HepG2 (cell line): ENCODE data around the gene SHISAL2B. TPM values are rescaled to one million over a fixed set of nuclear protein-coding genes. Genes with fewer than 3 reads are reported as not detected.

ENCODE experiments used
- ATAC-seq: fragments of 200-7000 bp; cut with Tn5 transposase; 3 replicates; pipeline ENCODE4 v1.9.1; 2020; ENCODE audit warnings: mild to moderate bottlenecking, moderate library complexity
- BruUV-seq: library from RNA; stranded (reverse); fragments of 400-500 nt; replicated peaks from 2 replicates; lab custom pipeline; 2021; lab: Mats Ljungman, UMichigan
- CTCF ChIA-PET: fragments of 300-600 bp; formaldehyde crosslinking; extraction: SDS; loops from one replicate; lab custom pipeline; 2021; ENCODE audit warnings: low total read pairs, inconsistent platforms, low intra/inter-chr PET ratio; lab: Yijun Ruan, JAX
- POLR2A ChIA-PET: fragments of 350-600 bp; sonication (Branson Sonifier 250); formaldehyde crosslinking; loops from one replicate; lab custom pipeline; 2020; ENCODE audit warnings: antibody characterized with exemption, inconsistent platforms; lab: Yijun Ruan, JAX
- DNase-seq: peaks from one replicate; pipeline ENCODE4 v3.0.0-alpha.2; 2015; ENCODE audit warnings: low spot score
- FAIRE-seq: peaks from 3 replicates; lab custom pipeline; 2011; peaks lifted over from hg19 to GRCh38; lab: Jason Lieb, UNC
- H2AFZ ChIP-seq: one replicate; pipeline ENCODE4 v1.6.1; 2011; ENCODE audit warnings: low read length, inconsistent platforms
- H3K27ac ChIP-seq: fragments of 300-600 bp; 3 replicates; pipeline ENCODE4 v1.8.0; 2011; ENCODE audit warnings: mixed run types, mild to moderate bottlenecking, mixed read lengths, low read length, inconsistent platforms; ENCODE audit not compliant: insufficient read depth; ENCODE audit errors: extremely low read length
- H3K27me3 ChIP-seq, 2 experiments: fragments of 200-600 bp in 1 of 2; 2 replicates in 1 of 2; 3 replicates in 1 of 2; pipeline versions ENCODE4 v1.6.0 to v1.8.0; 2011; ENCODE audit warnings: low read length in 2 of 2, mild to moderate bottlenecking in 2 of 2, moderate library complexity in 2 of 2, inconsistent platforms in 1 of 2; ENCODE audit not compliant: insufficient read depth in 2 of 2, control insufficient read depth in 1 of 2
- H3K36me3 ChIP-seq, 2 experiments: fragments of 200-600 bp in 1 of 2; replicated peaks in 1 of 2; 2 replicates in 1 of 2; 3 replicates in 1 of 2; pipeline versions ENCODE4 v1.5.1 to v1.8.0; 2011; ENCODE audit warnings: low read length in 2 of 2, inconsistent platforms in 1 of 2; ENCODE audit not compliant: insufficient read depth in 2 of 2, control insufficient read depth in 1 of 2
- H3K4me1 ChIP-seq: 2 replicates; pipeline ENCODE4 v1.5.1; 2012; ENCODE audit warnings: low read length, inconsistent platforms; ENCODE audit not compliant: insufficient read depth
- H3K4me2 ChIP-seq: 2 replicates; pipeline ENCODE4 v1.6.0; 2011; ENCODE audit warnings: low read depth, low read length, inconsistent platforms
- H3K4me3 ChIP-seq, 3 experiments: fragments of 200-600 bp in 1 of 3; sonication (generic), shearing (Covaris generic) in 1 of 3; replicated peaks in 1 of 3; 2 replicates each; pipeline ENCODE4 v1.5.1; 2011 to 2016; ENCODE audit warnings: low read length in 3 of 3, inconsistent platforms in 2 of 3, low read depth in 2 of 3, mild to moderate bottlenecking in 2 of 3, control low read depth in 1 of 3, mixed read lengths in 1 of 3; ENCODE audit not compliant: insufficient read depth in 1 of 3
- H3K79me2 ChIP-seq: one replicate; pipeline ENCODE4 v1.6.1; 2011; ENCODE audit warnings: low read length, inconsistent platforms; ENCODE audit not compliant: insufficient read depth
- H3K9ac ChIP-seq: 2 replicates; pipeline ENCODE4 v1.6.0; 2011; ENCODE audit warnings: mild to moderate bottlenecking, low read depth, low read length, inconsistent platforms; ENCODE audit not compliant: insufficient read depth
- H3K9me3 ChIP-seq: 2 replicates; pipeline ENCODE4 v1.5.1; 2012; ENCODE audit warnings: mild to moderate bottlenecking, low read length
- H4K20me1 ChIP-seq: 2 replicates; pipeline ENCODE4 v1.6.0; 2011; ENCODE audit warnings: inconsistent platforms, mild to moderate bottlenecking, low read length, moderate library complexity; ENCODE audit not compliant: insufficient read depth
- ARNT2 ChIP-seq: sonication (generic); formaldehyde crosslinking; IDR thresholded peaks from 2 replicates; pipeline ENCODE4 v1.8.0; 2022; ENCODE audit warnings: mild to moderate bottlenecking, low read depth, missing genetic modification reagents, moderate library complexity
- DMTF1 ChIP-seq: sonication (generic); formaldehyde crosslinking; IDR thresholded peaks from 2 replicates; pipeline ENCODE4 v1.4.0; 2020; ENCODE audit warnings: mild to moderate bottlenecking, missing genetic modification reagents
- GPN1 ChIP-seq: sonication (generic); formaldehyde crosslinking; IDR thresholded peaks from 2 replicates; pipeline ENCODE4 v1.5.1; 2020; ENCODE audit warnings: missing genetic modification reagents, borderline replicate concordance
- NFE2L2 ChIP-seq: fragments of 150-350 bp; IDR thresholded peaks from 2 replicates; pipeline ENCODE4 v1.6.1; 2014; ENCODE audit warnings: low read length
- NR2F1 ChIP-seq, 2 experiments: fragments of 450-650 bp in 1 of 2; formaldehyde crosslinking in 1 of 2; IDR thresholded peaks; 2 replicates each; pipeline versions ENCODE4 v1.5.0 to v1.6.1; 2016 to 2020; ENCODE audit warnings: mild to moderate bottlenecking in 1 of 2, missing compliant biosample characterization in 1 of 2, missing genetic modification reagents in 1 of 2, moderate library complexity in 1 of 2
- TCF12 ChIP-seq, 2 experiments: fragments of 450-650 bp in 1 of 2; sonication (generic) in 1 of 2; formaldehyde crosslinking in 1 of 2; IDR thresholded peaks; 2 replicates each; pipeline versions ENCODE4 v1.6.1 to v1.8.0; 2017 to 2022; ENCODE audit warnings: antibody characterized with exemption in 1 of 2, mild to moderate bottlenecking in 1 of 2, missing genetic modification reagents in 1 of 2, moderate library complexity in 1 of 2
- TCF7 ChIP-seq: sonication (generic); IDR thresholded peaks from 2 replicates; pipeline ENCODE4 v1.6.1; 2016; ENCODE audit warnings: antibody characterized with exemption, low read depth
- TP53 ChIP-seq: sonication (generic); formaldehyde crosslinking; conservative IDR thresholded peaks from 2 replicates; pipeline ENCODE4 v1.4.0; 2020; ENCODE audit warnings: missing genetic modification reagents
- UBTF ChIP-seq: sonication (generic); formaldehyde crosslinking; IDR thresholded peaks from 2 replicates; pipeline ENCODE4 v1.4.0; 2020; ENCODE audit warnings: mild to moderate bottlenecking, missing genetic modification reagents
- ZNF382 ChIP-seq: sonication (generic); formaldehyde crosslinking; IDR thresholded peaks from 2 replicates; pipeline ENCODE4 v1.5.0; 2020; ENCODE audit warnings: missing genetic modification reagents, mild to moderate bottlenecking, borderline replicate concordance
- ZNF501 ChIP-seq: sonication (generic); formaldehyde crosslinking; IDR thresholded peaks from 2 replicates; pipeline ENCODE4 v1.5.1; 2020; ENCODE audit warnings: mild to moderate bottlenecking, moderate library complexity, missing genetic modification reagents
- ZNF512B ChIP-seq: sonication (generic); formaldehyde crosslinking; IDR thresholded peaks from 2 replicates; pipeline ENCODE4 v1.5.1; 2020; ENCODE audit warnings: missing genetic modification reagents, mild to moderate bottlenecking, borderline replicate concordance
- ZNF674 ChIP-seq: sonication (generic); formaldehyde crosslinking; IDR thresholded peaks from 2 replicates; pipeline ENCODE4 v1.5.0; 2020; ENCODE audit warnings: low read depth, mild to moderate bottlenecking, missing genetic modification reagents
- ZSCAN29 ChIP-seq: sonication (generic); formaldehyde crosslinking; conservative IDR thresholded peaks from 2 replicates; pipeline ENCODE4 v1.4.0; 2020; ENCODE audit warnings: mild to moderate bottlenecking, missing genetic modification reagents
- WGBS: methylation state at CpG from one replicate; pipeline ENCODE4 v1.1.6; 2017; ENCODE audit warnings: low lambda C conversion rate; 5-methylcytosine and 5-hydroxymethylcytosine counted together
- in situ Hi-C: cut with HindIII; loops from 2 replicates; pipeline ENCODE4 v1.10.0; 2017; ENCODE audit warnings: low pct_unique_long_range_greater_than_20kb; ENCODE audit not compliant: extremely low pct_ligation_motif_present
- intact Hi-C: fragments of 100-400 bp; cut with micrococcal nuclease; formaldehyde crosslinking; loops from one replicate; pipeline ENCODE4 v1.10.0; 2022; ENCODE audit not compliant: unreplicated experiment
- polyA plus RNA-seq, 8 experiments: library from polyadenylated mRNA; depleted of rRNA in 3 of 8; stranded (reverse) in 7 of 8; unstranded in 1 of 8; fragments of >200 nt; fragmentation: Illumina TruSeq in 4 of 8; extraction: Trizol in 4 of 8; gene quantifications; 2 replicates each; pipeline versions ENCODE4 v1.2.1 to v1.2.3, GENCODE V29; 2011 to 2016; ENCODE audit warnings: low read depth in 4 of 8, missing spikeins in 1 of 8, mixed read lengths in 1 of 8; ENCODE audit not compliant: insufficient read depth in 1 of 8
- total RNA-seq, 5 experiments: library from RNA; depleted of rRNA; stranded (reverse); fragments of >200 nt; fragmentation: Illumina TruSeq; extraction: Trizol; gene quantifications; 2 replicates each; pipeline ENCODE4 v1.2.3, GENCODE V29; 2016; ENCODE audit warnings: low read depth in 1 of 5

SHISAL2B gene
- total and polyA plus RNA-seq, 2 of the 13 experiments (the other 11 are each of a cell fraction or from before 2014, with no cell fraction given) = not detected

DNA sequence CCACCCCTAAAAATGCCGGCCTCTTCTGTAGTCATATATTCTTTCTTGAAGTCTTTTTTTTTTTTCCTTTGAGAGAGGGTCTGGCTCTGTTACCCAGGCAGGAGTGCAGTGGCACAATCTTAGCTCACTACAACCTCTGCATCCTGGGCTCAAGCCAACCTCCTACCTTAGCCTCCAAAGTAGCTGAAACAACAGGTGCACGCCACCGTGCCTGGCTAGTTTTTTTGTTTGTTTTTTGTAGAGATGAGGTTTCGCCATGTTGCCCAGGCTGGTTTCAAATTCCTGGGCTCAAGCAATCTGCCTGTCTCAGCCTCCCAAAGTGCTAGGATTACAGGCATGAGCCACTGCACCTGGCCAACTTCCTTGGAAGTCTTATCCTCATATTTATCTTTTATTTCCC, 59.1 kb downstream of the SHISAL2B start:
- ATAC-seq (no peak), DNase-seq (no peak), FAIRE-seq (no peak)
- Histone ChIP-seq H3K79me2 (peaks cover 2% of the 10 kb centered on the region), H2AFZ (no peak overlapping the region), H3K4me2 (no peak overlapping the region), H3K27ac (no peak overlapping the region), H4K20me1 (no peaks in the 10 kb centered on the region), H3K4me3 (no peak overlapping the region), H3K27me3 (no peaks in the 10 kb centered on the region), H3K9me3 (no peaks in the 10 kb centered on the region), H3K9ac (no peak overlapping the region), H3K36me3 (peaks cover under 1 to 8% of the 10 kb centered on the region in 2 experiments; a peak in 4 of 5 replicates), H3K4me1 (no peaks in the 10 kb centered on the region)
- no TSS peak for BruUV-seq
- 90% methylated on average over 4 of the region's 4 CpGs for WGBS
- intact Hi-C loops (no loop called here), in situ Hi-C loops (no loop called here)
- ChIA-PET POLR2A (interaction anchor here (0.5 kb wide), 1 partner anchor 80 kb away, joined by 4 read pairs; no protein-coding TSS in a partner anchor), CTCF (no interaction called here)
- no peak for TF ChIP-seq TCF12 (IDR thresholded peaks at IDR 0.05)
- no peak for TF ChIP-seq TCF12 (CRISPR knock-in tag; IDR thresholded peaks at IDR 0.05)
- TF ChIP-seq TP53 (CRISPR knock-in tag) = no peak
- no peak for TF ChIP-seq UBTF
- TF ChIP-seq GPN1 (CRISPR knock-in tag) = no peak
- TF ChIP-seq TCF7 = no peak
- no peak for TF ChIP-seq DMTF1
- TF ChIP-seq NFE2L2 = no peak
- TF ChIP-seq ZSCAN29 (CRISPR knock-in tag) = no peak
- no peak for TF ChIP-seq NR2F1 (CRISPR knock-in tag; IDR thresholded peaks at IDR 0.05)
- TF ChIP-seq ZNF382 = no peak
- TF ChIP-seq ZNF674 (CRISPR knock-in tag) = no peak
- TF ChIP-seq ZNF512B = no peak
- no peak for TF ChIP-seq ARNT2
- TF ChIP-seq ZNF501 (CRISPR knock-in tag) = no peak
